ENCODE results near the gene SPOCK1.

Gene SPOCK1

GRCh38 chr5:137148655-137149054 is 350.5 kb downstream of the SPOCK1 start:
- Histone ChIP-seq H3K4me3 (ENCODE audit: low read length) (no peak overlapping the region), H3K36me3 (ENCODE audit: control insufficient read depth, insufficient read depth, low read length) (no peaks in the 10 kb centered on the region), H3K4me1 (ENCODE audit: control insufficient read depth, insufficient read depth, low read length) (no peaks in the 10 kb centered on the region), H3K27me3 (ENCODE audit: control insufficient read depth, insufficient read depth, low read length) (no peaks in the 10 kb centered on the region), H3K9me3 (ENCODE audit: control insufficient read depth, low read length) (no peaks in the 10 kb centered on the region), H3K9ac (ENCODE audit: low read length) (no peak overlapping the region)

DNA sequence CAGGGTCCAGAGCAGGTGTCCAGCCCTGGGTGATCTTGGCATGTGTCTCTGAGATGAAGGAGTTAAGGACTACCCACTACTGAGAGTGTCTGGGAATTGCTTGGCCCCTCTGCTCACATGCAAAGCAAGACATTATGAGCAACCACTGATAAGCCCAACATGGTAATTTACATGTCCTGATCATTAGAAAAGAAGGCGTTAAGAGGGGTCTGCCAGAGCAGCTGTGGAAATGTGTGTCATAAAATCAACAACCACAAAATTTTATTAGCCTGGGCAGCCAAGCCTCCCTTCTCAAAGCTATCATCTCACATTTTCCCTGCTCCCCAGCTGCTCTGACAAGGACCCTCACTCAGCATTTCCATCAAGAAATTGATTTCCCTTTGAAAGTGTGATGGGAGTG is 351.0 kb downstream of the SPOCK1 start:
- Histone ChIP-seq H3K4me3 (ENCODE audit: low read length) (no peak overlapping the region), H3K27me3 (ENCODE audit: control insufficient read depth, insufficient read depth, low read length) (no peaks in the 10 kb centered on the region), H3K4me1 (ENCODE audit: control insufficient read depth, insufficient read depth, low read length) (no peaks in the 10 kb centered on the region), H3K36me3 (ENCODE audit: control insufficient read depth, insufficient read depth, low read length) (no peaks in the 10 kb centered on the region), H3K9ac (ENCODE audit: low read length) (no peak overlapping the region), H3K9me3 (ENCODE audit: control insufficient read depth, low read length) (no peaks in the 10 kb centered on the region)

DNA sequence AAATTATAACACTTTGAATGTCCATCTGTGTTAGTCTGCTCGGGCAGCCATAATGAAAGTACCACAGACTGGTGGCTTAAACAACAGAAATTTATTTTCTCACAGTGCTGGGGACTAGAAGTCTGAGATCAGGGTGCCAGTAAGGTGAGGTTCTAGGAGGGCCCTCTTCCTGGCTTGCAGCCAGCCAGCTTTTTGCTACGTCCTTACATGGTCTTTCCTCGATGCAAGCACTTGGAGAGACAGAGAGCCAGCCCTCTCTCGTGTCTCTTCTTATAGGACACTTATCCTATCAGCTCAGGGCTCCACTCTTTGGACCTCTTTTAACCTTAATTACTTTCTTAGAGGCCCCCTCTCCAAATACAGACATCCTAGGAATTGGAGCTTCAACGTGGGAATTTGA is 351.8 kb downstream of the SPOCK1 start:
- no peaks in the 10 kb centered on the region for H3K4me1 ChIP-seq (ENCODE audit: control insufficient read depth, insufficient read depth, low read length)
- no peak overlapping the region for H3K9ac ChIP-seq (ENCODE audit: low read length)
- H3K36me3 ChIP-seq (ENCODE audit: control insufficient read depth, insufficient read depth, low read length): no peaks in the 10 kb centered on the region
- no peak overlapping the region for H3K4me3 ChIP-seq (ENCODE audit: low read length)
- no peaks in the 10 kb centered on the region for H3K27me3 ChIP-seq (ENCODE audit: control insufficient read depth, insufficient read depth, low read length)
- no peaks in the 10 kb centered on the region for H3K9me3 ChIP-seq (ENCODE audit: control insufficient read depth, low read length)

GRCh38 chr5:137146402-137146890 is 352.7 kb downstream of the SPOCK1 start:
- no peaks in the 10 kb centered on the region for H3K27me3 ChIP-seq (ENCODE audit: control insufficient read depth, insufficient read depth, low read length)
- H3K9me3 ChIP-seq (ENCODE audit: control insufficient read depth, low read length): no peaks in the 10 kb centered on the region
- H3K4me1 ChIP-seq (ENCODE audit: control insufficient read depth, insufficient read depth, low read length): no peaks in the 10 kb centered on the region
- no peaks in the 10 kb centered on the region for H3K36me3 ChIP-seq (ENCODE audit: control insufficient read depth, insufficient read depth, low read length)
- no peak overlapping the region for H3K4me3 ChIP-seq (ENCODE audit: low read length)
- H3K9ac ChIP-seq (ENCODE audit: low read length): no peak overlapping the region

GRCh38 chr5:137145721-137146120 is 353.4 kb downstream of the SPOCK1 start:
- no peaks in the 10 kb centered on the region for H3K27me3 ChIP-seq (ENCODE audit: control insufficient read depth, insufficient read depth, low read length)
- no peak overlapping the region for H3K4me3 ChIP-seq (ENCODE audit: low read length)

DNA sequence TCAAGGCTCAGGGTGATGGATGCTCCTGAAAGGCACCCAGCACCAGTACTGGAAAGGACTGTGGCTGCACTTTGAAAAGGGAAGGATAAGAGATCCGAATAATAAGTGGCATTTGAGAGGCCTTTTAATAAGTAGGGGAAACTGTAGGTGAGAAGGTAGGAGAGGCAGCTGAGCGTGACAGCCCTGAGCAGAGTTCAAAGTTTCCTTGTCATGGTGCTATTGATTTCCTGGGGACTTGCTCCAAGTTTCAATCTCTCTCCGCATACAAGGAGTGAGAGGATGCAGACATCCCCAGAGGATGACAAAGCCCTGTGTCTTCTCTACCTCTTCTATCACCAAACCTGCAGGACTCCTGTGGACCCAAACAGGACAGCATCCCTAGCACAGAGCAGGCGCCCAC is 354.5 kb downstream of the SPOCK1 start:
- Histone ChIP-seq H3K4me3 (ENCODE audit: low read length) (no peak overlapping the region), H3K4me1 (ENCODE audit: control insufficient read depth, insufficient read depth, low read length) (no peaks in the 10 kb centered on the region), H3K36me3 (ENCODE audit: control insufficient read depth, insufficient read depth, low read length) (no peaks in the 10 kb centered on the region), H3K27me3 (ENCODE audit: control insufficient read depth, insufficient read depth, low read length) (no peaks in the 10 kb centered on the region), H3K9me3 (ENCODE audit: control insufficient read depth, low read length) (no peaks in the 10 kb centered on the region), H3K9ac (ENCODE audit: low read length) (no peak overlapping the region)

More at GRCh38 chr5:137145721-137146120, 353.4 kb downstream of the SPOCK1 start:
- no peak overlapping the region for H3K9ac ChIP-seq (ENCODE audit: low read length)
- no peaks in the 10 kb centered on the region for H3K36me3 ChIP-seq (ENCODE audit: control insufficient read depth, insufficient read depth, low read length)
- H3K4me1 ChIP-seq (ENCODE audit: control insufficient read depth, insufficient read depth, low read length): no peaks in the 10 kb centered on the region
- no peaks in the 10 kb centered on the region for H3K9me3 ChIP-seq (ENCODE audit: control insufficient read depth, low read length)

- Histone ChIP-seq H3K4me3 (ENCODE audit: low read length) (no peak overlapping the region), H3K27me3 (ENCODE audit: control insufficient read depth, insufficient read depth, low read length) (no peaks in the 10 kb centered on the region), H3K9me3 (ENCODE audit: control insufficient read depth, low read length) (no peaks in the 10 kb centered on the region), H3K9ac (ENCODE audit: low read length) (no peak overlapping the region), H3K36me3 (ENCODE audit: control insufficient read depth, insufficient read depth, low read length) (no peaks in the 10 kb centered on the region), H3K4me1 (ENCODE audit: control insufficient read depth, insufficient read depth, low read length) (no peaks in the 10 kb centered on the region)
Observed at GRCh38 chr5:137142764-137143605, 356.1 kb downstream of the SPOCK1 start.

DNA sequence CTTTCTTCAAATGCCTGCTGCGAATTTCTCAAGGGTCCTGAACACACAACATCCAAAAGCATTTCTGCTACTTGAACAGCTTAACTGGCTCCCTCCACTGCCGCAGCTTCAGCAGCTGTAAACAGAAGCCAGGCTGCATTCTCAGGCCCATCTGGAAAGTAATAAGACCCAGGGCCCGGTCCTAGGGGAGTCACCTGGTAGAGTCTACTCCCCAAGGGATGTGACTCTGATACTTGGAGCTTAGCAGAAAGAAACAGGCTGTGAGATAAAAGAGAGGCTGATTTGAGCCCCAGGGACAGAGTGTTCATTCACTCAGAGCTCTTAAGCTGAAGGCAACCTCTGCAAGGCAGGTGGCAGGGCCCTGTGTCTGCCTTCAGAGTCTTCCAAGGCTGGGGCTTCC is 356.8 kb downstream of the SPOCK1 start:
- Histone ChIP-seq H3K9ac (ENCODE audit: low read length) (no peak overlapping the region), H3K4me1 (ENCODE audit: control insufficient read depth, insufficient read depth, low read length) (no peaks in the 10 kb centered on the region), H3K36me3 (ENCODE audit: control insufficient read depth, insufficient read depth, low read length) (no peaks in the 10 kb centered on the region), H3K4me3 (ENCODE audit: low read length) (no peak overlapping the region), H3K27me3 (ENCODE audit: control insufficient read depth, insufficient read depth, low read length) (no peaks in the 10 kb centered on the region), H3K9me3 (ENCODE audit: control insufficient read depth, low read length) (no peaks in the 10 kb centered on the region)

GRCh38 chr5:137141779-137142178 is 357.3 kb downstream of the SPOCK1 start:
- Histone ChIP-seq H3K4me3 (ENCODE audit: low read length) (no peak overlapping the region), H3K4me1 (ENCODE audit: control insufficient read depth, insufficient read depth, low read length) (no peaks in the 10 kb centered on the region), H3K27me3 (ENCODE audit: control insufficient read depth, insufficient read depth, low read length) (no peaks in the 10 kb centered on the region), H3K9me3 (ENCODE audit: control insufficient read depth, low read length) (no peaks in the 10 kb centered on the region), H3K9ac (ENCODE audit: low read length) (no peak overlapping the region), H3K36me3 (ENCODE audit: control insufficient read depth, insufficient read depth, low read length) (no peaks in the 10 kb centered on the region)

DNA sequence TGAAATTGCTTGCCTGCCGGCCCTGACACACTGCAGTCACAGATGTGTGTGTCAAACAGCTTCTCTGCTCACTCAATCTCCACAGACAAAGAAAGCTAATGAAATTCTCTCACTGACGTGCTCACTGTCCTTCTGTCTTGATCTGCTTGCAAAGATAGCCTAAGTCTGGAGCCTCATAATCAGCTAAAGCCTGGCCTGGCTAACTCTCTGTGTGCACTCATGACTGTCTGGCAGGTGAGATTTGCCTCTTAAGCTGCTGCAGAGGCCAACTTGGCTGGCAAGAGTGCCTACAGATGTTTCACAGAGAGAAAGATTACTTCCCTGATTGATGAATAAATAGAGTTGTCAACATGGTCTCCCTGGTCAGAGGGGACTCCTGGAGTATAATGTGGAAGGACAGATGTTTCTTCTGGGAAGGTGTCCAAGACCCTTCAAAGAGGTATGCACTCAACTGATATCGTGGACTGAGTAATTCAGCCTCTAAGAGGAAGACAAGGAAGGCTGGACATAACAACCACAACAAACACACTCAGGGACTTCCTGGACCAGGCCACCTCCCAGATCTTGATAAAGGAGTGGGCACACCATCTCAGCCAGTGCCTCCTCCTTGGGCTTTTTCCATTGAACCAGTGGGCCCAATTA is 362.0 kb downstream of the SPOCK1 start:
- H3K9me3 ChIP-seq (ENCODE audit: control insufficient read depth, low read length): no peaks in the 10 kb centered on the region
- no peaks in the 10 kb centered on the region for H3K4me1 ChIP-seq (ENCODE audit: control insufficient read depth, insufficient read depth, low read length)
- H3K9ac ChIP-seq (ENCODE audit: low read length): no peak overlapping the region
- H3K27me3 ChIP-seq (ENCODE audit: control insufficient read depth, insufficient read depth, low read length): no peaks in the 10 kb centered on the region
- H3K4me3 ChIP-seq (ENCODE audit: low read length): no peak overlapping the region
- no peaks in the 10 kb centered on the region for H3K36me3 ChIP-seq (ENCODE audit: control insufficient read depth, insufficient read depth, low read length)

DNA sequence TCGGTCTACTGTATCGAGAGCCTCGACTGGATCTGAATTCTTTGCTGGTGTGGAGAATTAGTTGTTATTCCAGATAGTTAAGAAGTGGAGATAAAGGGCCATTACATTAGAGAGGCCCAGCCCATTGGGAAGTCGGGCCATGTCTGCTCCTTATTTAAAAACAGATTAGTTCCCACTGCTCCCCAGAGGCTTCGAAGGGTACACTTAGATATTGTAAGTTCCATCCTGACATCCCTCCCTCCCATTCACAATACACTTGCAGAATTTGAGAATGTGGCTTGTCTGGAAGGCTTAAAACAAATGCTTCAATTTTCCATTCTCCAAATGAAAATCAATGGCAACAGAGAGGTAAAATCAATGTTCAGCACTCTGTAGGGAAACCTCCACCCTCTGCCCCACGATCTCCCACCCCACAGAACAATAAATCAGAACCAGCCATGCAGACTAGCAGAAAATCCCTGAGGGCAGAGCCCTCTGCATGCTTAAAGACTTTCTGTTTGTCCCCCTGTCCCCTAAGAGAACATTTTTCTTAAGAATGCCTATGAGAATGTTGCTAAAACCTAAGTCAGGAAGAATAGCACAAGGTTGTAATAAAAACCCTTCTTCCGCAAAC is 364.1 kb downstream of the SPOCK1 start:
- no peaks in the 10 kb centered on the region for H3K4me1 ChIP-seq (ENCODE audit: control insufficient read depth, insufficient read depth, low read length)
- H3K36me3 ChIP-seq (ENCODE audit: control insufficient read depth, insufficient read depth, low read length): no peaks in the 10 kb centered on the region
- no peak overlapping the region for H3K4me3 ChIP-seq (ENCODE audit: low read length)
- H3K27me3 ChIP-seq (ENCODE audit: control insufficient read depth, insufficient read depth, low read length): no peaks in the 10 kb centered on the region
- H3K9ac ChIP-seq (ENCODE audit: low read length): no peak overlapping the region
- no peaks in the 10 kb centered on the region for H3K9me3 ChIP-seq (ENCODE audit: control insufficient read depth, low read length)

Data from mucosa of stomach (tissue), 1 donor.